Measurements from ENCODE around the gene DLG2.

DLG2 gene

GRCh38 chr11:84215672-84216071 lies 1411.5 kb downstream of the DLG2 start:
- no peak for TF ChIP-seq CEBPB (IDR thresholded peaks at IDR 0.05)
- TF ChIP-seq, protein P1, sequence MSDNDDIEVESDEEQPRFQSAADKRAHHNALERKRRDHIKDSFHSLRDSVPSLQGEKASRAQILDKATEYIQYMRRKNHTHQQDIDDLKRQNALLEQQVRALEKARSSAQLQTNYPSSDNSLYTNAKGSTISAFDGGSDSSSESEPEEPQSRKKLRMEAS (IDR thresholded peaks at IDR 0.05) = no peak
- no peak for TF ChIP-seq TCF12 (IDR thresholded peaks at IDR 0.05; ENCODE audit: low read depth)
- no peak for TF ChIP-seq YY1 (IDR thresholded peaks at IDR 0.05; ENCODE audit: low read depth)
- TF ChIP-seq EGR1 (IDR thresholded peaks at IDR 0.05) = no peak
- no peak for TF ChIP-seq FOXM1 (IDR thresholded peaks at IDR 0.05; ENCODE audit: borderline replicate concordance, low read depth)
- TF ChIP-seq ZBTB7A (IDR thresholded peaks at IDR 0.05; ENCODE audit: low read depth) = no peak
- no peak for TF ChIP-seq EP300 (IDR thresholded peaks at IDR 0.05; ENCODE audit: borderline replicate concordance)
- no peak for TF ChIP-seq NFIC (IDR thresholded peaks at IDR 0.05)
- TF ChIP-seq TAF1 (IDR thresholded peaks at IDR 0.05; ENCODE audit: low read depth) = no peak

- TF ChIP-seq EP300 (IDR thresholded peaks at IDR 0.05; ENCODE audit: borderline replicate concordance) = no peak
- TF ChIP-seq ZBTB7A (IDR thresholded peaks at IDR 0.05; ENCODE audit: low read depth) = no peak
- TF ChIP-seq YY1 (IDR thresholded peaks at IDR 0.05; ENCODE audit: low read depth) = no peak
- TF ChIP-seq, protein P1 (IDR thresholded peaks at IDR 0.05) = no peak
- TF ChIP-seq TEAD4 (IDR thresholded peaks at IDR 0.05) = no peak
- TF ChIP-seq REST (IDR thresholded peaks at IDR 0.05; ENCODE audit: low read depth) = no peak
- no peak for TF ChIP-seq EGR1 (IDR thresholded peaks at IDR 0.05)
- no peak for TF ChIP-seq CEBPB (IDR thresholded peaks at IDR 0.05)
Observed at GRCh38 chr11:84214557-84214956, 1412.6 kb downstream of the DLG2 start.

DNA sequence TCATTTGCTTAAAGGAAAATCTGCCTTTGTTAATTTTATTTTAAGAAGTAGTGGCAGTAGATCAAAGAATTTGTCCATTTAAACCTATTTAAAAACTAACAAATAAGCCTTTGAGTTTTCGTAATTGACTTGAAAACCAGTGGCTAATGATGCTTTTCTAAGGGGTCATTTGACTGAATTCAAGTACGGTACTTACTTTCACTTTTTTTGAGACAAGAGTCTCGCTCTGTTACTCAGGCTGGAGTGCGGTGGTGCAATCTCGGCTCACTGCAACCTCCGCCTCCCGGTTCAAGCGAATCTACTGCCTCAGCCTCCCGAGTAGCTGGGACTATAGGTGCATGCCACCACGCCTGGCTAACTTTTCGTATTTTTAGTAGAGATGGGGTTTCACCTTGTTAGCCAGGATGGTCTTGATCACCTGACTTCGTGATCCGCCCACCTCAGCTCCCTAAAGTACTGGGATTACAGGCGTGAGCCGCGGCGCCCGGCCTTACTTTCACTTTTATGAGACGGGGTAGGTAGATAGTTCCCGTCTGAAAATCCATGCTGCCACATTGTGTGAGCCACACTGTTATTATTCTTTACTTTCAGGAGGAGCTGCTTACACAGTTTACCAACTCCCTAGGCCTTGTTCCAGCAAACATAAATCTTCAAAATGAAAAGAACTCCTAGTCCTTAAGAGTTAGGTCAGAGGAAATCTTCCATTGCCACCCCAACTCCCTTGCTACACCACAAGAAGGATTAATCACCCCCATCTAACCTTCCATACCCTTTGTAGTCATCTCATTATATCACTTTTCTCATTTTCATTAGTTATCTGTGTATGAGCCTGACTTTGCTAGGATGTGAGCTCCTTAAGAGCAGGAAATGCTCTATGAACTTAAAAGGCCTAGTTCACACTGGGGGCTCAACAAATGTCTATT lies 1414.4 kb downstream of the DLG2 start:
- no peak for TF ChIP-seq TCF12 (IDR thresholded peaks at IDR 0.05; ENCODE audit: low read depth)
- TF ChIP-seq TEAD4 (IDR thresholded peaks at IDR 0.05) = no peak
- TF ChIP-seq ZBTB7A (IDR thresholded peaks at IDR 0.05; ENCODE audit: low read depth) = no peak

GRCh38 chr11:84211896-84212295 lies 1415.2 kb downstream of the DLG2 start:
- TF ChIP-seq EP300 (IDR thresholded peaks at IDR 0.05; ENCODE audit: borderline replicate concordance) = no peak
- TF ChIP-seq CREB1 (IDR thresholded peaks at IDR 0.05; ENCODE audit: low read depth) = no peak
- TF ChIP-seq, protein P1 (IDR thresholded peaks at IDR 0.05) = no peak
- no peak for TF ChIP-seq USF1 (IDR thresholded peaks at IDR 0.05)
- no peak for TF ChIP-seq FOXM1 (IDR thresholded peaks at IDR 0.05; ENCODE audit: borderline replicate concordance, low read depth)
- no peak for TF ChIP-seq REST (IDR thresholded peaks at IDR 0.05; ENCODE audit: low read depth)
- TF ChIP-seq ZBTB7A (IDR thresholded peaks at IDR 0.05; ENCODE audit: low read depth) = no peak
- TF ChIP-seq CEBPB (IDR thresholded peaks at IDR 0.05) = no peak
- no peak for TF ChIP-seq TEAD4 (IDR thresholded peaks at IDR 0.05)
- TF ChIP-seq TAF1 (IDR thresholded peaks at IDR 0.05; ENCODE audit: low read depth) = no peak
- TF ChIP-seq RAD21 (IDR thresholded peaks at IDR 0.05; ENCODE audit: low read depth) = no peak
- TF ChIP-seq YY1 (IDR thresholded peaks at IDR 0.05; ENCODE audit: low read depth) = no peak
- no peak for TF ChIP-seq NFIC (IDR thresholded peaks at IDR 0.05)
- TF ChIP-seq EGR1 (IDR thresholded peaks at IDR 0.05) = no peak
- no peak for TF ChIP-seq TCF12 (IDR thresholded peaks at IDR 0.05; ENCODE audit: low read depth)

DNA sequence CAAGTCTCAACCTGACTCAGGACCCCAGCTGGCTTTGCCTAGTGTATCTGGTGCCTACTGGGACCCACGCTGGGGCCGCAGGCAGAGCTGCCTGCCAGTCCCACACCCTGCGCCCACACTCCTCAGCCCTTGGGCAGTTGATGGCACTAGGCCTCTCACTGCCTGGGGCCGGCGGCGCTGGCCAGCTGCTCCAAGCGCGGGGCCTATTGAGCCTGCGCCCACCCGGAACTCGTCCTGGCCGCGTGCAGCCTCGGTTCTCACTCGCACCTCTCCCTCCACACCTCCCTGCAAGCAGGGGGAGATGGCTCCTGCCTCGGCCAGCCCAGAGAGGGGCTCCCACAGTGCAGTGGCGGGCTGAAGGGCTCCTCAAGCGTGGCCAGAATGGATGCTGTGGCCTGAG lies 1432.4 kb downstream of the DLG2 start:
- TF ChIP-seq RAD21 (IDR thresholded peaks at IDR 0.05; ENCODE audit: low read depth) = no peak
- no peak for TF ChIP-seq EP300 (IDR thresholded peaks at IDR 0.05; ENCODE audit: borderline replicate concordance)
- no peak for TF ChIP-seq TAF1 (IDR thresholded peaks at IDR 0.05; ENCODE audit: low read depth)
- no peak for TF ChIP-seq FOXM1 (IDR thresholded peaks at IDR 0.05; ENCODE audit: borderline replicate concordance, low read depth)
- TF ChIP-seq, protein P1 (IDR thresholded peaks at IDR 0.05) = no peak
- no peak for TF ChIP-seq USF1 (IDR thresholded peaks at IDR 0.05)
- TF ChIP-seq NFIC (IDR thresholded peaks at IDR 0.05) = no peak
- TF ChIP-seq REST (IDR thresholded peaks at IDR 0.05; ENCODE audit: low read depth) = no peak
- no peak for TF ChIP-seq TCF12 (IDR thresholded peaks at IDR 0.05; ENCODE audit: low read depth)
- no peak for TF ChIP-seq TEAD4 (IDR thresholded peaks at IDR 0.05)
- TF ChIP-seq EGR1 (IDR thresholded peaks at IDR 0.05) = no peak
- no peak for TF ChIP-seq YY1 (IDR thresholded peaks at IDR 0.05; ENCODE audit: low read depth)
- no peak for TF ChIP-seq CEBPB (IDR thresholded peaks at IDR 0.05)
- no peak for TF ChIP-seq CREB1 (IDR thresholded peaks at IDR 0.05; ENCODE audit: low read depth)
- TF ChIP-seq ZBTB7A (IDR thresholded peaks at IDR 0.05; ENCODE audit: low read depth) = no peak
